Mucosa of descending colon (tissue), 3 donors: Measurements from ENCODE around the gene FPGS. TPM values are rescaled to one million over a fixed set of nuclear protein-coding genes. Genes with fewer than 3 reads are reported as not detected.

Experiments
- ATAC-seq: fragments of 200-7000 bp; cut with Tn5 transposase; one replicate; pipeline ENCODE4 v1.9.1; 2020; ENCODE audit warnings: mild to moderate bottlenecking, moderate library complexity
- DNase-seq, 3 donors: peaks; one replicate each; pipeline ENCODE4 v3.0.0-alpha.2; 2020
- H3K36me3 ChIP-seq: fragments of 200-600 bp; one replicate; pipeline ENCODE4 v1.8.0; 2021; ENCODE audit warnings: low read depth, mild to moderate bottlenecking
- H3K4me1 ChIP-seq: fragments of 200-600 bp; one replicate; pipeline ENCODE4 v1.8.0; 2021; ENCODE audit warnings: low read depth, mild to moderate bottlenecking
- H3K4me3 ChIP-seq: fragments of 200-600 bp; one replicate; pipeline ENCODE4 v1.8.0; 2021; ENCODE audit warnings: mild to moderate bottlenecking
- H3K9me3 ChIP-seq: fragments of 200-600 bp; one replicate; pipeline ENCODE4 v1.8.0; 2021; ENCODE audit warnings: mild to moderate bottlenecking
- CTCF ChIP-seq: fragments of 200-600 bp; IDR thresholded peaks from one replicate; pipeline ENCODE4 v1.8.0; 2022; ENCODE audit warnings: antibody characterized with exemption, mild to moderate bottlenecking
- intact Hi-C, 2 donors: fragments of 100-400 bp; cut with DNase I in 1 of 2; cut with micrococcal nuclease in 1 of 2; formaldehyde crosslinking; loops; one replicate each; pipeline versions ENCODE4 v1.11.0 to v1.11.1; 2022; cut with DNase I, micrococcal nuclease
- total RNA-seq, 3 donors: library from RNA; stranded (reverse); fragmentation: NEBNext Ultra II Directional in 2 of 3; extraction: Animal tissue kit (Norgen Biotek cat#: 25700) in 2 of 3; gene quantifications; one replicate each; pipeline versions ENCODE4 v1.2.1 to v1.2.4, GENCODE V29; 2021 to 2023
- donor health status: DM: no; HTN: no; CAD: no; lungs with moderate emphysema.
- donor health status: DM: no; HTN: no; CAD: no.
- donor health status: DM: no; HTN: yes; CAD: no.

FPGS gene
- total RNA-seq, 3 donors from 2014 or later, result 41.0 to 46.5 (median 41.3) TPM

- no peak for ATAC-seq
- no peak for TF ChIP-seq CTCF
- Histone ChIP-seq H3K4me3 (no peak overlapping the region), H3K4me1 (no peaks in the 10 kb centered on the region), H3K9me3 (no peaks in the 10 kb centered on the region), H3K36me3 (no peaks in the 10 kb centered on the region)
- intact Hi-C loops, result no loop called here
- no peak for DNase-seq
Measured at GRCh38 chr9:127856729-127857116, 54.0 kb downstream of the FPGS start.

GRCh38 chr9:127857278-127857677 is 54.6 kb downstream of the FPGS start:
- Histone ChIP-seq H3K9me3 (no peaks in the 10 kb centered on the region), H3K4me1 (no peaks in the 10 kb centered on the region)
- no peak for TF ChIP-seq CTCF

DNA sequence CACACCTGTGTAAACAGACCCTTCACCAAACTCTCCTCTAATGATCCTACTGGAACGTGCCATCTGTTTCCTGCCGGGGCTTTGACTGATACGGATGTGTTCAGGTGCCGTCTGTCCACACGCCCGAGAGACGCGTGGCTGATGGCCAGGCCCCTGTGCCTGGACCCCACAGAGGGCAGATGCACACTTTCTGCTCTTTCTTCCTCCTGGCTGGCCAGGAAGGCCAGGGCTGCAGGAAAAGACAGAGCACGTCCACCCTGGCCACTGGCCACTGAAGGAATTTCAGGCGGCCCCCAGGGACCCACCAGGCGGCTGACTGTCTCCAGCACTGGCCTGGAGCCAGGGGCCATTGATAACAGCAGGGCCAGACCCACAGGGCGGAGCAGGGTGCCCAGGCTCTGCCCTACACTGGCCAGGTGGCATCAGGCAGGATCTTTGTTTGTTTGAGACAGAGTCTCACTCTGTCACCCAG is 55.4 kb downstream of the FPGS start:
- TF ChIP-seq CTCF, result no peak
- intact Hi-C loops, result no loop called here
- H3K4me1 ChIP-seq, result no peaks in the 10 kb centered on the region

More at GRCh38 chr9:127857278-127857677, 54.6 kb downstream of the FPGS start:
- ATAC-seq, result no peak
- DNase-seq, result no peak
- Histone ChIP-seq H3K36me3 (no peaks in the 10 kb centered on the region), H3K4me3 (no peak overlapping the region)
- intact Hi-C loops, result no loop called here

GRCh38 chr9:127860260-127860659 is 57.6 kb downstream of the FPGS start:
- H3K9me3 ChIP-seq, result no peaks in the 10 kb centered on the region
- H3K4me1 ChIP-seq, result no peaks in the 10 kb centered on the region
- ATAC-seq (no peak), DNase-seq (no peak)
- no peaks in the 10 kb centered on the region for H3K36me3 ChIP-seq
- H3K4me3 ChIP-seq, result no peak overlapping the region
- intact Hi-C loops, result no loop called here
- no peak for TF ChIP-seq CTCF

More for the DNA sequence above, 55.4 kb downstream of the FPGS start:
- ATAC-seq (peak; percentile 47), DNase-seq (no peak)
- Histone ChIP-seq H3K4me3 (no peak overlapping the region), H3K36me3 (no peaks in the 10 kb centered on the region), H3K9me3 (no peaks in the 10 kb centered on the region)

- intact Hi-C loops, result no loop called here
- no peak for TF ChIP-seq CTCF
- Histone ChIP-seq H3K36me3 (no peaks in the 10 kb centered on the region), H3K4me3 (no peak overlapping the region), H3K4me1 (no peaks in the 10 kb centered on the region), H3K9me3 (no peaks in the 10 kb centered on the region)
- ATAC-seq (no peak), DNase-seq (no peak)
Measured at GRCh38 chr9:127860779-127861178, 58.1 kb downstream of the FPGS start.
